A549 (cell line): Measurements from ENCODE around the gene ZDHHC11B. TPM values are rescaled to one million over a fixed set of nuclear protein-coding genes. Genes with fewer than 3 reads are reported as not detected.

Source experiments
- CHD4 ChIP-seq: fragments of 200-600 bp; sonication (generic); IDR thresholded peaks from 2 replicates; pipeline ENCODE4 v1.6.1; 2016; ENCODE audit warnings: antibody characterized with exemption, mild to moderate bottlenecking, borderline replicate concordance
- HOXB13 ChIP-seq: fragments of 250-450 bp; sonication (Bioruptor Pico); IDR thresholded peaks from 2 replicates; pipeline ENCODE4 v1.5.0; 2020; ENCODE audit warnings: low read depth, mild to moderate bottlenecking, moderate library complexity
- JUN ChIP-seq, 2 experiments: fragments of >200 bp; sonication (Bioruptor Twin); formaldehyde crosslinking; IDR thresholded peaks; 2 replicates in 1 of 2; 3 replicates in 1 of 2; pipeline ENCODE4 v1.6.1; 2016 to 2017
- MAZ ChIP-seq: fragments of 150-350 bp; IDR thresholded peaks from 2 replicates; pipeline ENCODE4 v1.6.1; 2014; ENCODE audit warnings: antibody characterized with exemption, low read depth, low read length, borderline replicate concordance
- NPAS2 ChIP-seq: fragments of 250-450 bp; sonication (Bioruptor Pico); IDR thresholded peaks from 2 replicates; pipeline ENCODE4 v1.8.0; 2022; ENCODE audit warnings: mild to moderate bottlenecking, moderate library complexity, borderline replicate concordance
- NR3C1 ChIP-seq: fragments of >200 bp; sonication (Bioruptor Twin); formaldehyde crosslinking; IDR thresholded peaks from 3 replicates; pipeline ENCODE4 v1.6.1; 2017
- RFX5 ChIP-seq: fragments of 450-650 bp; IDR thresholded peaks from 2 replicates; pipeline ENCODE4 v1.7.1; 2014; ENCODE audit warnings: antibody characterized with exemption, mild to moderate bottlenecking, moderate library complexity
- ZSCAN20 ChIP-seq: fragments of 250-450 bp; sonication (Bioruptor Pico); IDR thresholded peaks from 2 replicates; pipeline ENCODE4 v1.8.0; 2022; ENCODE audit warnings: mild to moderate bottlenecking, moderate library complexity
- polyA plus RNA-seq, 4 experiments: library from polyadenylated mRNA; depleted of rRNA in 3 of 4; stranded (reverse); fragments of >200 nt; fragmentation: RNase III in 1 of 4; extraction: RNeasy Plus Mini Kit Qiagen cat#74134 plus additional on column Dnase treatment in 1 of 4; gene quantifications; 2 replicates in 3 of 4; 3 replicates in 1 of 4; pipeline ENCODE4 v1.2.3, GENCODE V29; 2011 to 2017

ZDHHC11B gene
- polyA plus RNA-seq, 2 of the 4 experiments (the other 2 are of a cell fraction) = 0.18 to 1.0 TPM

DNA sequence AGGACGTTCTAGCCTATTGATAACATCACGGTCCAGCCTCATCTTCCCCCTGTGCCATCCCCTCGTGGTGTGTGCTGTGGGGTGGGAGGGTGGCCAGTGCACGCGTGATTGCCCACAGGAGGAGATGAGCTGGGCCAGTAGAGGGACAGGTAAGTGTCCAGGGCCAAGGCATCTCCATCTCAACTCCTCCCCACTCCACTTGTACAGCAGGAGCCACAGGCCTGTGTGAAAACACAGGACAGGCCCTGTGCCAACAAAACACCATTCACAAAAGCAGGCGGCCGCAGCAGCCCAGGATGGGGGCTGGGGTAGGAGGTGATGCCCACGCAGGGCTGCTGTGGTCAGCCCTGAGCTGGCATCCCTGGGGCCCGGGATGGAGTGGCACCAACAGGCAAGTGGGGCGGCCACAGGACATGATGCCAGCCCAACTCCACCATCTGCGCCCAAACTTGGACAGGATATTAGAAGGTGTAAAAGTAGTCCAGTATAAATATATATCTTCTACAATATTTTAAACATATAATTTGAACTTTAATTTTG lies 124.0 kb downstream of the ZDHHC11B start (continued):
- TF ChIP-seq NR3C1 (no peak), JUN (IDR thresholded peaks at IDR 0.05) (no peak), CHD4 (no peak), MAZ (no peak), RFX5 (no peak), ZSCAN20 (CRISPR knock-in tag) (no peak), HOXB13 (CRISPR knock-in tag) (no peak), NPAS2 (CRISPR knock-in tag) (no peak)

Other genes starting within 250 kb of the ZDHHC11B start
- gene CEP72, start 172.4 kb downstream of the ZDHHC11B start, polyA plus RNA-seq (2011; rRNA removed) = 10.5 and 11.1 TPM in 2 replicates
- 10.6 to 10.8 TPM (median 10.8 TPM) in 3 replicates for gene CEP72, start 172.4 kb downstream of the ZDHHC11B start, polyA plus RNA-seq (2017; fragmentation: RNase III; extraction: RNeasy Plus Mini Kit Qiagen cat#74134 plus additional on column Dnase treatment)
- 1.0 and 1.2 TPM in 2 replicates for gene TPPP, start 91.4 kb downstream of the ZDHHC11B start, polyA plus RNA-seq (2011; rRNA removed)
- 1.2 to 1.5 TPM (median 1.4 TPM) in 3 replicates for gene TPPP, start 91.4 kb downstream of the ZDHHC11B start, polyA plus RNA-seq (2017; fragmentation: RNase III; extraction: RNeasy Plus Mini Kit Qiagen cat#74134 plus additional on column Dnase treatment)
- gene ZDHHC11, start 66.3 kb upstream of the ZDHHC11B start, polyA plus RNA-seq (2011; rRNA removed) = 2.6 and 9.9 TPM in 2 replicates
- 12.9 to 16.0 TPM (median 13.7 TPM) in 3 replicates for gene ZDHHC11, start 66.3 kb upstream of the ZDHHC11B start, polyA plus RNA-seq (2017; fragmentation: RNase III; extraction: RNeasy Plus Mini Kit Qiagen cat#74134 plus additional on column Dnase treatment)
- gene BRD9, start 108.1 kb upstream of the ZDHHC11B start, polyA plus RNA-seq (2011; rRNA removed) = 11.6 and 15.8 TPM in 2 replicates
- 28.9 to 31.0 TPM (median 29.6 TPM) in 3 replicates for gene BRD9, start 108.1 kb upstream of the ZDHHC11B start, polyA plus RNA-seq (2017; fragmentation: RNase III; extraction: RNeasy Plus Mini Kit Qiagen cat#74134 plus additional on column Dnase treatment)
- gene TRIP13, start 108.2 kb upstream of the ZDHHC11B start, polyA plus RNA-seq (2011; rRNA removed) = 62.4 and 82.4 TPM in 2 replicates
- 54.0 to 60.2 TPM (median 54.6 TPM) in 3 replicates for gene TRIP13, start 108.2 kb upstream of the ZDHHC11B start, polyA plus RNA-seq (2017; fragmentation: RNase III; extraction: RNeasy Plus Mini Kit Qiagen cat#74134 plus additional on column Dnase treatment)
- gene NKD2, start 224.1 kb upstream of the ZDHHC11B start, polyA plus RNA-seq (2011; rRNA removed) = 1.2 and 1.8 TPM in 2 replicates
- gene NKD2, start 224.1 kb upstream of the ZDHHC11B start, polyA plus RNA-seq (2017; fragmentation: RNase III; extraction: RNeasy Plus Mini Kit Qiagen cat#74134 plus additional on column Dnase treatment) = 4.2 to 5.3 TPM (median 4.4 TPM) in 3 replicates